ENCODE data around the gene RALGDS. TPM values are rescaled to one million over a fixed set of nuclear protein-coding genes. Genes with fewer than 3 reads are reported as not detected.

RALGDS gene
- total and polyA plus RNA-seq, 12 donors = 15.6 to 45.1 (median 28.1) TPM

DNA sequence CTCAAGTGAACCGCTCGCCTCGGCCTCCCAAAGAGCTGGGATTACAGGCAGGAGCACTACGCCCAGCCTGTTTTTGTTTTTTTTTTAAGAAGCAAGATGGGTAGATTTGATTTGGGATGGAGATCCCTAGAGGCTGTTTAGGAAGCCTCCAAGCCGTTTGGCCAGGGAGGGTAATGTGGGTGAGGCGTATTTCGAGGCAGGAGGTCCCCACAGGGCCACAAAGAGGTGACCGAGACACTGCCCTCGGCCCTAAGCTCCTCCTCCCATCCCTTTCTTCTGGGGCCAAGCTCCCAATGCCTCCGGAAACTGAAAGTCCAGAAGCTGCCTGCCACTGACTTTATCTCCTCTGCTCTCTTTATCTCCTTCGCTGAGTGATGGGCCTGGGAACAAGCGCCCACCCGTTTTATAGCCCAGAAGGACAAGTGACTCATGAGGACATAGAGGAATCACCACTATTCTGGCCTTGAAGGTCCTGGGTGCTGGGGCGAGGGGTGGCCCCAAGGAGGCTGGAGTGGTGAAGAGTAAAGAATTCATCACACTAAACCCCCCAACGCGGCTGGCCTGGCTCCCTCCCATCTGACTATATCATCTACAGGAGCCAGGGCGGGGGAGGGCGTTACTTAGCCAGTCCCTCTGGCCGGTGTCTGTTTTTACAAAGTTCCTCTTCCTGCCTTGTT lies 2.0 kb upstream of the RALGDS start:
- Histone ChIP-seq H3K9me3 (no peaks in the 10 kb centered on the region), H3K27ac (peak overlapping the region in 9 of 10 donors; percentile 54 to 96 (median 90)), H3K4me3 (no peak overlapping the region), H3K4me1 (peaks cover 48 to 89% (median 75%) of the 10 kb centered on the region in 9 donors), H3K36me3 (no peaks in the 10 kb centered on the region), H3K27me3 (no peaks in the 10 kb centered on the region)
- WGBS, 2 donors = 23 to 29% methylated on average over 19 of the region's 19 CpGs
- intact Hi-C loops (cut with DNase I) = no loop called here
- peak; percentile 33 to 53 for DNase-seq
- ATAC-seq = peak in 1 of 8 donors; percentile 1
- TF ChIP-seq, protein P1, sequence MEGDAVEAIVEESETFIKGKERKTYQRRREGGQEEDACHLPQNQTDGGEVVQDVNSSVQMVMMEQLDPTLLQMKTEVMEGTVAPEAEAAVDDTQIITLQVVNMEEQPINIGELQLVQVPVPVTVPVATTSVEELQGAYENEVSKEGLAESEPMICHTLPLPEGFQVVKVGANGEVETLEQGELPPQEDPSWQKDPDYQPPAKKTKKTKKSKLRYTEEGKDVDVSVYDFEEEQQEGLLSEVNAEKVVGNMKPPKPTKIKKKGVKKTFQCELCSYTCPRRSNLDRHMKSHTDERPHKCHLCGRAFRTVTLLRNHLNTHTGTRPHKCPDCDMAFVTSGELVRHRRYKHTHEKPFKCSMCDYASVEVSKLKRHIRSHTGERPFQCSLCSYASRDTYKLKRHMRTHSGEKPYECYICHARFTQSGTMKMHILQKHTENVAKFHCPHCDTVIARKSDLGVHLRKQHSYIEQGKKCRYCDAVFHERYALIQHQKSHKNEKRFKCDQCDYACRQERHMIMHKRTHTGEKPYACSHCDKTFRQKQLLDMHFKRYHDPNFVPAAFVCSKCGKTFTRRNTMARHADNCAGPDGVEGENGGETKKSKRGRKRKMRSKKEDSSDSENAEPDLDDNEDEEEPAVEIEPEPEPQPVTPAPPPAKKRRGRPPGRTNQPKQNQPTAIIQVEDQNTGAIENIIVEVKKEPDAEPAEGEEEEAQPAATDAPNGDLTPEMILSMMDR (IDR thresholded peaks at IDR 0.05) = no peak

DNA sequence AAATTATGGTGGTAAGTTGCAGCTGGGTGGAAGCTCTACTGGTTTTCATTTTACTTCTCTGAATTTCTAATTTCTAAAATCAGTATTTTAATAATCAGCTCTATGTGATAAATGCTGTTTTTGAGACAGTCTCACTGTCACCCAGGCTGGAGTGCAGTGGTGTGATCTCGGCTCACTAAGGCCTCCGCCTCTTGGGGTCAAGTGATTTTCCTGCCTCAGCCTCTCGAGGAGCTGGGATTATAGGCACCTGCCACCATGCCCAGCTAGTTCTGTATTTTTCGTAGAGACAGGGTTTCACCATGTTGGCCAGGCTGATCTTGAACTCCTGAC lies 1.5 kb upstream of the RALGDS start:
- no peaks in the 10 kb centered on the region for H3K9me3 ChIP-seq
- WGBS, 2 donors = 70 to 73% methylated on average over 4 of the region's 4 CpGs
- H3K27ac ChIP-seq = peak overlapping the region in 9 of 10 donors; percentile 54 to 96 (median 90)
- no peak overlapping the region for H3K4me3 ChIP-seq
- no peaks in the 10 kb centered on the region for H3K27me3 ChIP-seq
- intact Hi-C loops (cut with DNase I) = no loop called here
- no peak for ATAC-seq
- H3K4me1 ChIP-seq = peaks cover 48 to 89% (median 75%) of the 10 kb centered on the region in 9 donors
- no peak for DNase-seq
- H3K36me3 ChIP-seq = no peaks in the 10 kb centered on the region
- TF ChIP-seq, protein P1 (IDR thresholded peaks at IDR 0.05) = no peak

DNA sequence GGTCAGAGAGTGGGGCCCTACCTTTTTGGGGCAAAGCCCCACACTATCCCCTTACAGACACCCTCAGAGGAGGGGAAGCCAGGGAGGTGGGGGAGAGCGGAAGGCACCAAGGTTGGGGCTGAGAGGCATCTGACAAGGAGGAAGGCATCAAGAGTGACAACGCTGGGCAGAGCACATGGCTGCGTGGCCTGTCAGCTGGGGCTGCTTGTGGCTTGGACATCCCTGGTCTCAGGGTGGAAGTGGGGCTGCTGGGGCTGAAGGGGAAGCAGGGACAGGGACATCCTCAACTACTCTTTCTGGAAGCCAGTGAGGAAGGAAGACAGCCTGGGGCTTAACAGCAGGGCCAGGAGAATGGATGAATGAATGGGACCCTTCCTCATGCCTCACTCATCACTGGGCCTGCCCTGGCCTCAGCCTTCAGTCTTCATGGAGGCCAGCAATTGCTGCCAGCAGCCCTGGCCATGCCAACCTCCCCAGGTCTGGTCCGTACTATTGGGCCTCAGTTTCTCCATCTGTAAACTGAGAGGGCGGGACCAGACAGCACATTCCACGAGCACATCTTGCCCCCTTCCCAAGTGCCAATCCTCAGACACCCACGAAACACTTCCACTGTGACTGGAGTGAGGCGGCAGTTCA lies 993 bp upstream of the RALGDS start:
- WGBS, 2 donors = 86 to 89% methylated on average over 8 of the region's 8 CpGs
- peak overlapping the region in 1 of 10 donors; percentile 86 for H3K4me3 ChIP-seq
- peaks cover 0 to under 1% (median 0%) of the 10 kb centered on the region in 9 donors for H3K36me3 ChIP-seq
- intact Hi-C loops (cut with DNase I) = loop anchor here in 1 of 10 donors (2.0 kb wide), 1 partner anchor 21 kb away; no protein-coding TSS in a partner anchor
- no peak for DNase-seq
- peak overlapping the region in 9 of 10 donors; percentile 75 to 96 (median 93) for H3K27ac ChIP-seq
- TF ChIP-seq, protein P1 (IDR thresholded peaks at IDR 0.05) = no peak
- ATAC-seq = peak in 1 of 8 donors; percentile 1
- H3K27me3 ChIP-seq = no peaks in the 10 kb centered on the region
- no peaks in the 10 kb centered on the region for H3K9me3 ChIP-seq
- peaks cover 48 to 89% (median 75%) of the 10 kb centered on the region in 9 donors for H3K4me1 ChIP-seq

DNA sequence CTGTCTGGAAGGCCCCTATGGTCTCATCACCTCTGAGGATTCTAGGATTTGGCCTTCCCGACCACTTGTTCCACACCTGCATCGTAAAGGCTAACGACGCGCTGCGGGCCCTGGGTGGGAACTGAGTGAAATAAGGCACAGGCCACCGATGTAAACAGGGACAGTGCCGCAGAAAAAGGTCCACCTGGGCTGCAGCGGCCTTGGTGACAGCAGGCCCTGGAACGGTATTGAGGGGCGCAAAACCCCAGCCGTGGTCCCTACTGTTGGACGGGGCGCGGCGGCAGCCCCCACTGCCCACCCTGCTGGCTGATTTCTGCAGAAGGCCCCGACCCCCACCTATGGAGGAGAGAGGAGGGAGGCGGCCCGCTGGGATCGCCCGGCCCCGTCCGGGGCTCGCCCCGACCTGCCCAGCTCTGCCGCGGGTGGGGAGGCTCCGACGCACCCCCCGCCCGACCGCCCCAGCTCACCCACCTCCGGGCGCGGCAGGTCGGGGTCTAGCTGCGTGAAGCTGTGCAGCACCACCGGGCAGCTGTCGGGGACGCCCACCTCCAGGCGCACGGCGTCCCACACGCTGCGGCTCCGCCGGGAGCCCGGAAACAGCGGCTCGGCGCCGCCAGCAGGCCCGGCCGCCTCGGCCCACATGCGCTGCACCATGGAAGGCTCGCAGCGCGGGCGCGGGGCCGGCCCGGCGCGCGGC lies 391 bp downstream of the RALGDS start:
- peak overlapping the region; percentile 72 to 96 (median 86) for H3K4me3 ChIP-seq
- TF ChIP-seq, protein P1 (IDR thresholded peaks at IDR 0.05) = no peak
- intact Hi-C loops (cut with DNase I) = loop anchor here in 1 of 10 donors (2.0 kb wide), 1 partner anchor 22 kb away; no protein-coding TSS in a partner anchor
- 0 to 1% methylated on average over 64 to 66 of the region's 66 CpGs for WGBS, 2 donors
- DNase-seq (no peak), ATAC-seq (peak in 1 of 8 donors; percentile 9)
- H3K27ac ChIP-seq = peak overlapping the region in 9 of 10 donors; percentile 86 to 96 (median 93)
- no peaks in the 10 kb centered on the region for H3K9me3 ChIP-seq
- no peaks in the 10 kb centered on the region for H3K27me3 ChIP-seq
- peaks cover 46 to 89% (median 75%) of the 10 kb centered on the region in 9 donors for H3K4me1 ChIP-seq
- peaks cover 0 to 6% (median 0%) of the 10 kb centered on the region in 9 donors for H3K36me3 ChIP-seq
